ENCODE data around the gene PCMTD2.

GRCh38 chr20:64211874-64212658, 43.5 kb upstream of the PCMTD2 start:
- TF ChIP-seq, protein P1, sequence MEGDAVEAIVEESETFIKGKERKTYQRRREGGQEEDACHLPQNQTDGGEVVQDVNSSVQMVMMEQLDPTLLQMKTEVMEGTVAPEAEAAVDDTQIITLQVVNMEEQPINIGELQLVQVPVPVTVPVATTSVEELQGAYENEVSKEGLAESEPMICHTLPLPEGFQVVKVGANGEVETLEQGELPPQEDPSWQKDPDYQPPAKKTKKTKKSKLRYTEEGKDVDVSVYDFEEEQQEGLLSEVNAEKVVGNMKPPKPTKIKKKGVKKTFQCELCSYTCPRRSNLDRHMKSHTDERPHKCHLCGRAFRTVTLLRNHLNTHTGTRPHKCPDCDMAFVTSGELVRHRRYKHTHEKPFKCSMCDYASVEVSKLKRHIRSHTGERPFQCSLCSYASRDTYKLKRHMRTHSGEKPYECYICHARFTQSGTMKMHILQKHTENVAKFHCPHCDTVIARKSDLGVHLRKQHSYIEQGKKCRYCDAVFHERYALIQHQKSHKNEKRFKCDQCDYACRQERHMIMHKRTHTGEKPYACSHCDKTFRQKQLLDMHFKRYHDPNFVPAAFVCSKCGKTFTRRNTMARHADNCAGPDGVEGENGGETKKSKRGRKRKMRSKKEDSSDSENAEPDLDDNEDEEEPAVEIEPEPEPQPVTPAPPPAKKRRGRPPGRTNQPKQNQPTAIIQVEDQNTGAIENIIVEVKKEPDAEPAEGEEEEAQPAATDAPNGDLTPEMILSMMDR (IDR thresholded peaks at IDR 0.05), result no peak
- TF ChIP-seq POLR2A (IDR thresholded peaks at IDR 0.05; ENCODE audit: low read length) (no peak), RNF2 (IDR thresholded peaks at IDR 0.05; ENCODE audit: borderline replicate concordance, low read depth) (no peak), HMGXB4 (CRISPR knock-in tag; IDR thresholded peaks at IDR 0.05; ENCODE audit: borderline replicate concordance) (no peak), TP53 (CRISPR knock-in tag; IDR thresholded peaks at IDR 0.05) (no peak), RAD21 (conservative IDR thresholded peaks at IDR 0.05 in 1 of 2, IDR thresholded peaks at IDR 0.05 in 1 of 2) (no peak)
